H1 (cell line): Measurements from ENCODE around the gene CNPY4. TPM values are rescaled to one million over a fixed set of nuclear protein-coding genes. Genes with fewer than 3 reads are reported as not detected.
A peak's percentile ranks its signal among the peaks of the same experiment; 100 is the strongest.

Source experiments
- CTCF ChIA-PET: fragments of 300-600 bp; sonication (Branson Sonifier 250); formaldehyde crosslinking; loops from one replicate; lab custom pipeline; 2021; ENCODE audit not compliant: partially characterized antibody; lab: Charles Lee
- POLR2A ChIA-PET: fragments of 300-600 bp; sonication (Branson Sonifier 250); formaldehyde crosslinking; loops from one replicate; lab custom pipeline; 2021; ENCODE audit warnings: inconsistent platforms; ENCODE audit not compliant: partially characterized antibody; lab: Charles Lee
- DNase-seq, 2 experiments: peaks; one replicate each; pipeline versions ENCODE4 v3.0.0 to v3.0.0-alpha.2; 2010 to 2022; ENCODE audit warnings: low spot score in 2 of 2, low read depth in 1 of 2, mixed read lengths in 1 of 2
- FAIRE-seq: peaks from 2 replicates; lab custom pipeline; 2011; peaks lifted over from hg19 to GRCh38; lab: Jason Lieb, UNC
- H2AFZ ChIP-seq: 2 replicates; pipeline ENCODE4 v1.8.1; 2012; ENCODE audit warnings: low read length, inconsistent platforms
- H2AK5ac ChIP-seq: 2 replicates; pipeline ENCODE4 v1.6.1; 2013; ENCODE audit warnings: low read depth, low read length
- H2BK120ac ChIP-seq: replicated peaks from 2 replicates; pipeline ENCODE3; 2013; ENCODE audit warnings: low read depth, low read length, inconsistent platforms
- H2BK12ac ChIP-seq: 2 replicates; pipeline ENCODE4 v1.6.1; 2013; ENCODE audit warnings: low read depth, low read length
- H2BK15ac ChIP-seq: 2 replicates; pipeline ENCODE4 v1.6.1; 2013; ENCODE audit warnings: low read length
- H2BK20ac ChIP-seq: 2 replicates; pipeline ENCODE4 v1.6.1; 2013; ENCODE audit warnings: low read length
- H2BK5ac ChIP-seq: 2 replicates; pipeline ENCODE4 v1.6.1; 2013; ENCODE audit warnings: low read depth, low read length
- H3K14ac ChIP-seq: 2 replicates; pipeline ENCODE4 v1.6.1; 2013; ENCODE audit warnings: inconsistent platforms; ENCODE audit not compliant: insufficient read length
- H3K18ac ChIP-seq: 2 replicates; pipeline ENCODE4 v1.6.1; 2013; ENCODE audit warnings: low read length; ENCODE audit errors: extremely low read depth
- H3K23ac ChIP-seq: 2 replicates; pipeline ENCODE4 v1.6.1; 2013; ENCODE audit warnings: inconsistent platforms; ENCODE audit not compliant: insufficient read length
- H3K23me2 ChIP-seq: 2 replicates; pipeline ENCODE4 v1.6.1; 2013; ENCODE audit warnings: low read depth, low read length
- H3K27ac ChIP-seq: 2 replicates; pipeline ENCODE4 v1.6.1; 2011; ENCODE audit warnings: low read depth, low read length, inconsistent platforms
- H3K27me3 ChIP-seq, 4 experiments: replicated peaks in 1 of 4; 1 replicate in 1 of 4; 2 replicates in 3 of 4; pipeline versions ENCODE4 v1.6.1 to v1.8.1; 2011 to 2013; ENCODE audit warnings: low read length in 3 of 4, mild to moderate bottlenecking in 3 of 4, inconsistent platforms in 2 of 4, mixed read lengths in 2 of 4, moderate library complexity in 1 of 4; ENCODE audit not compliant: control insufficient read depth in 3 of 4, insufficient read depth in 3 of 4; ENCODE audit errors: extremely low read depth in 1 of 4
- H3K36me3 ChIP-seq, 4 experiments: 2 replicates each; pipeline versions ENCODE4 v1.6.1 to v1.8.1; 2011 to 2013; ENCODE audit warnings: mild to moderate bottlenecking in 4 of 4, low read length in 3 of 4, moderate library complexity in 2 of 4, control low read depth in 1 of 4, inconsistent platforms in 1 of 4; ENCODE audit not compliant: insufficient read depth in 4 of 4, control insufficient read depth in 2 of 4
- H3K4ac ChIP-seq: replicated peaks from 2 replicates; pipeline ENCODE3; 2013; ENCODE audit warnings: low read length, low read depth, mixed read lengths, inconsistent platforms; ENCODE audit not compliant: insufficient read length
- H3K4me1 ChIP-seq, 4 experiments: replicated peaks in 1 of 4; 1 replicate in 1 of 4; 2 replicates in 3 of 4; pipeline versions ENCODE4 v1.6.1 to v1.8.1; 2011 to 2013; ENCODE audit warnings: low read length in 3 of 4, inconsistent platforms in 2 of 4, mixed read lengths in 1 of 4; ENCODE audit not compliant: insufficient read depth in 4 of 4, control insufficient read depth in 3 of 4
- H3K4me2 ChIP-seq, 2 experiments: 2 replicates each; pipeline versions ENCODE4 v1.6.1 to v1.8.1; 2011 to 2013; ENCODE audit warnings: low read depth in 2 of 2, low read length in 2 of 2, control low read depth in 1 of 2, inconsistent platforms in 1 of 2, mild to moderate bottlenecking in 1 of 2; ENCODE audit not compliant: insufficient read depth in 1 of 2
- H3K4me3 ChIP-seq, 4 experiments: fragments of 200-600, 300-600 bp in 1 of 4; sonication (generic), shearing (Covaris generic), sonication (Bioruptor Twin) in 1 of 4; 2 replicates each; pipeline versions ENCODE4 v1.5.1 to v1.8.1; 2011 to 2016; ENCODE audit warnings: low read length in 4 of 4, low read depth in 3 of 4, control low read depth in 2 of 4, inconsistent platforms in 2 of 4, mild to moderate bottlenecking in 2 of 4, mixed read lengths in 1 of 4, moderate library complexity in 1 of 4; ENCODE audit not compliant: insufficient read depth in 2 of 4; ENCODE audit errors: extremely low read depth in 1 of 4
- H3K56ac ChIP-seq: replicated peaks from 2 replicates; pipeline ENCODE3; 2013; ENCODE audit warnings: low read depth, mild to moderate bottlenecking, mixed read lengths, low read length, inconsistent platforms; ENCODE audit not compliant: insufficient read length
- H3K79me1 ChIP-seq: 2 replicates; pipeline ENCODE4 v1.6.1; 2013; ENCODE audit warnings: low read depth, low read length, control low read depth
- H3K79me2 ChIP-seq, 2 experiments: 2 replicates each; pipeline versions ENCODE4 v1.6.1 to v1.8.1; 2012 to 2013; ENCODE audit warnings: low read length in 2 of 2, mild to moderate bottlenecking in 2 of 2, inconsistent platforms in 1 of 2; ENCODE audit not compliant: insufficient read depth in 2 of 2, control insufficient read depth in 1 of 2
- H3K9ac ChIP-seq, 4 experiments: replicated peaks in 1 of 4; 1 replicate in 1 of 4; 2 replicates in 3 of 4; pipeline versions ENCODE4 v1.6.1 to v1.8.1; 2011 to 2013; ENCODE audit warnings: low read depth in 3 of 4, low read length in 3 of 4, control low read depth in 2 of 4, mild to moderate bottlenecking in 2 of 4, moderate library complexity in 2 of 4, inconsistent platforms in 1 of 4; ENCODE audit errors: extremely low read depth in 1 of 4
- H3K9me3 ChIP-seq, 2 experiments: 2 replicates each; pipeline versions ENCODE4 v1.6.1 to v1.8.1; 2012 to 2013; ENCODE audit warnings: mild to moderate bottlenecking in 2 of 2, moderate library complexity in 2 of 2, control low read depth in 1 of 2, inconsistent platforms in 1 of 2, low read depth in 1 of 2, low read length in 1 of 2, mixed read lengths in 1 of 2; ENCODE audit not compliant: insufficient read depth in 2 of 2
- H4K20me1 ChIP-seq, 2 experiments: replicated peaks in 1 of 2; 2 replicates each; pipeline versions ENCODE3 to v1.8.1; 2011 to 2013; ENCODE audit warnings: inconsistent platforms in 2 of 2, low read length in 2 of 2, mild to moderate bottlenecking in 1 of 2; ENCODE audit not compliant: insufficient read depth in 2 of 2, control insufficient read depth in 1 of 2
- H4K5ac ChIP-seq: 2 replicates; pipeline ENCODE4 v1.6.1; 2013; ENCODE audit warnings: low read length, low read depth, mixed read lengths, inconsistent platforms; ENCODE audit not compliant: insufficient read length
- H4K8ac ChIP-seq: 2 replicates; pipeline ENCODE4 v1.8.0; 2013; ENCODE audit warnings: mild to moderate bottlenecking, moderate library complexity, low read length, inconsistent platforms; ENCODE audit not compliant: insufficient read depth; ENCODE audit errors: extremely low read depth
- H4K91ac ChIP-seq: replicated peaks from 2 replicates; pipeline ENCODE3; 2013; ENCODE audit warnings: low read length, mixed read lengths, inconsistent platforms; ENCODE audit not compliant: insufficient read length
- POLR2A ChIP-seq, 2 experiments: IDR thresholded peaks; 1 replicate in 1 of 2; 2 replicates in 1 of 2; pipeline ENCODE4 v1.6.1; 2011; ENCODE audit warnings: low read depth in 2 of 2, low read length in 2 of 2, mild to moderate bottlenecking in 2 of 2; ENCODE audit errors: control extremely low read depth in 1 of 2
- TCF12 ChIP-seq: IDR thresholded peaks from 2 replicates; pipeline ENCODE4 v1.6.1; 2011; ENCODE audit warnings: low read depth, mild to moderate bottlenecking, low read length
- WGBS, 2 experiments: shearing (Covaris generic) in 1 of 2; methylation state at CpG; one replicate each; pipeline versions ENCODE4 v1.1.6 to v1.1.7; 2013 to 2015; ENCODE audit warnings: low lambda C conversion rate in 2 of 2, mixed read lengths in 2 of 2, inconsistent platforms in 1 of 2, low coverage in 1 of 2, missing lambda C conversion rate in 1 of 2; ENCODE audit not compliant: insufficient replicate concordance in 2 of 2, insufficient coverage in 1 of 2, insufficient read length in 1 of 2; ENCODE audit errors: extremely low coverage in 1 of 2, missing lambda C conversion rate in 1 of 2; 5-methylcytosine and 5-hydroxymethylcytosine counted together
- polyA plus RNA-seq, 7 experiments: library from polyadenylated mRNA; depleted of rRNA in 3 of 7; stranded (reverse) in 5 of 7; unstranded in 2 of 7; fragments of >200 nt in 5 of 7; fragments of 200-250 nt in 2 of 7; gene quantifications; 1 replicate in 5 of 7; 2 replicates in 1 of 7; 4 replicates in 1 of 7; pipeline versions ENCODE4 v1.2.1 to v1.2.3, GENCODE V29; 2011 to 2013; ENCODE audit warnings: missing spikeins in 2 of 7, mixed read lengths in 2 of 7
- total RNA-seq: library from RNA; stranded (reverse); fragmentation: NEBNext Ultra II Directional; extraction: Animal tissue kit (Norgen Biotek cat#: 25700); gene quantifications from 2 replicates; pipeline ENCODE4 v1.2.1, GENCODE V29; 2021

The CNPY4 gene
- total and polyA plus RNA-seq, 2 of the 8 experiments (the other 6 are each of a cell fraction or from before 2014, with no cell fraction given), result 10.2 to 15.3 TPM

DNA sequence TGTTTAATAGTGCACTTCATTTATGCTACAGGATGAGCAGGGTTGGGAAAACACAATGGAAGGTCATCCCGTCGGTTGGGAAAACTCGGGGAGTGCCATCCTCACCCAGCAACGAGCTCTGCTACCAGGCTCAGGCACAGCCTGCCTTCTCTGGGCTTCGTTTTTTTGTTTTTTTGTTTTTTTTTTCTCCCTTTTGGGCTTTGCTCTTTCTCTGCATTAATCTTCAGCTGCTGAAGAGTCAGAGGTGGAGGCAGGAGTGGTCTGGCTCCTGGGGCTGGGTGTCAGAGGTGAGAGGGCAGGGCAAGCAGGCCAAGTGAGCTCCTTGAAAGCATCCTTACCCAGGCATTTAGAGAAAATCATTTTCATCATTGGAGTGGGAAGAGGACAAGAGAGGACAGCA lies 49.4 kb upstream of the CNPY4 start:
- Histone ChIP-seq H3K14ac (no peak overlapping the region), H3K27ac (no peak overlapping the region), H3K4me3 (no peak overlapping the region), H2BK20ac (no peak overlapping the region), H3K9ac (no peak overlapping the region), H3K23me2 (no peaks in the 10 kb centered on the region), H3K23ac (no peak overlapping the region), H3K9me3 (peaks cover 57 to 58% of the 10 kb centered on the region in 2 experiments), H2BK15ac (no peak overlapping the region), H3K4me2 (no peak overlapping the region), H2AK5ac (no peak overlapping the region), H3K79me2 (no peaks in the 10 kb centered on the region), H2BK120ac (no peak overlapping the region), H2AFZ (no peak overlapping the region), H3K4ac (no peak overlapping the region), H2BK5ac (no peak overlapping the region), H3K56ac (no peak overlapping the region), H3K18ac (no peak overlapping the region), H2BK12ac (no peak overlapping the region), H4K5ac (no peak overlapping the region), H3K79me1 (no peaks in the 10 kb centered on the region; the same call in none of the 2 replicates), H4K91ac (no peak overlapping the region), H3K4me1 (no peaks in the 10 kb centered on the region), H3K27me3 (no peaks in the 10 kb centered on the region; a peak in 1 of 7 replicates), H4K20me1 (no peaks in the 10 kb centered on the region), H4K8ac (no peak overlapping the region), H3K36me3 (peaks cover 49 to 74% (median 62%) of the 10 kb centered on the region in 4 experiments)
- CTCF ChIA-PET, result interaction anchor here (0.6 to 1.1 kb wide), 3 partner anchors 12 to 141 kb away, joined by 3 to 4 read pairs (median 3); partner anchors contain the start of gene GJC3
- no peak for DNase-seq
- TF ChIP-seq TCF12 (no peak), POLR2A (IDR thresholded peaks at IDR 0.05; ENCODE audit: control extremely low read depth in 1 of 2, low read depth in 2 of 2, low read length in 2 of 2) (peak in 1 of 2 experiments; percentile 21; a peak in 2 of 3 replicates)
- POLR2A ChIA-PET, result interaction anchor here (0.9 to 19.6 kb wide), 8 partner anchors 11 to 454 kb away, joined by 3 to 294 read pairs (median 6); partner anchors contain the start of genes COPS6, ZKSCAN1, ZNF3 and ZSCAN21
- no peak for FAIRE-seq
- WGBS, 2 experiments, result 87% methylated on average over 5 of the region's 5 CpGs; no CpG with 5 or more reads in 1 of the 2 experiments
